GM23248 (cell line): ENCODE results near the gene DRG2. TPM values are rescaled to one million over a fixed set of nuclear protein-coding genes. Genes with fewer than 3 reads are reported as not detected.
A peak's percentile ranks its signal among the peaks of the same experiment; 100 is the strongest.

Experiments
- DNase-seq: peaks from one replicate; pipeline ENCODE4 v3.0.0-alpha.2; 2015
- H2AFZ ChIP-seq: fragments of 200-600 bp; sonication (generic); 2 replicates; pipeline ENCODE4 v1.6.1; 2016; ENCODE audit warnings: antibody characterized with exemption
- H3F3A ChIP-seq: fragments of 200-600 bp; sonication (generic); 2 replicates; pipeline ENCODE4 v1.6.1; 2016; ENCODE audit warnings: mild to moderate bottlenecking, antibody characterized with exemption, mixed run types; ENCODE audit not compliant: insufficient read depth
- H3K27ac ChIP-seq: fragments of 200-600 bp; sonication (generic); 2 replicates; pipeline ENCODE4 v1.5.1; 2016; ENCODE audit warnings: mild to moderate bottlenecking
- H3K27me3 ChIP-seq: fragments of 200-600 bp; sonication (generic); replicated peaks from 2 replicates; pipeline ENCODE4 v1.6.1; 2016; ENCODE audit warnings: mild to moderate bottlenecking; ENCODE audit not compliant: insufficient read depth
- H3K36me3 ChIP-seq: fragments of 200-600 bp; sonication (generic); 2 replicates; pipeline ENCODE4 v1.6.1; 2016; ENCODE audit warnings: low read depth, mild to moderate bottlenecking
- H3K4me1 ChIP-seq: fragments of 200-600 bp; sonication (generic); 2 replicates; pipeline ENCODE4 v1.6.1; 2016; ENCODE audit warnings: mild to moderate bottlenecking; ENCODE audit not compliant: insufficient read depth
- H3K4me2 ChIP-seq: fragments of 200-600 bp; sonication (generic); one replicate; pipeline ENCODE4 v1.6.1; 2016; ENCODE audit warnings: mild to moderate bottlenecking; ENCODE audit not compliant: unreplicated experiment
- H3K4me3 ChIP-seq: fragments of 200-600 bp; sonication (generic); 2 replicates; pipeline ENCODE4 v1.5.1; 2016; ENCODE audit warnings: mild to moderate bottlenecking
- H3K79me2 ChIP-seq: fragments of 200-600 bp; sonication (generic); 2 replicates; pipeline ENCODE4 v1.6.1; 2016; ENCODE audit warnings: mild to moderate bottlenecking; ENCODE audit not compliant: insufficient read depth
- H3K9ac ChIP-seq: fragments of 200-600 bp; sonication (generic); 2 replicates; pipeline ENCODE4 v1.6.1; 2016; ENCODE audit warnings: mild to moderate bottlenecking
- H3K9me2 ChIP-seq: fragments of 200-600 bp; sonication (generic); 2 replicates; pipeline ENCODE4 v1.6.1; 2016; ENCODE audit warnings: mixed run types, mild to moderate bottlenecking, moderate library complexity; ENCODE audit not compliant: insufficient read depth
- H3K9me3 ChIP-seq: fragments of 200-600 bp; sonication (generic); one replicate; pipeline ENCODE4 v1.6.1; 2017; ENCODE audit warnings: low read depth
- H4K20me1 ChIP-seq: fragments of 200-600 bp; sonication (generic); 2 replicates; pipeline ENCODE4 v1.6.0; 2016; ENCODE audit not compliant: insufficient read depth
- EZH2 ChIP-seq: fragments of 200-600 bp; sonication (generic); IDR thresholded peaks from 2 replicates; pipeline ENCODE4 v1.6.1; 2018; ENCODE audit warnings: antibody characterized with exemption, mild to moderate bottlenecking; ENCODE audit not compliant: insufficient read depth, poor library complexity, severe bottlenecking
- EZH2phosphoT487 ChIP-seq: fragments of 200-600 bp; sonication (generic); IDR thresholded peaks from 2 replicates; pipeline ENCODE4 v1.6.1; 2018; ENCODE audit warnings: antibody characterized with exemption, moderate library complexity, mild to moderate bottlenecking, low read depth; ENCODE audit not compliant: insufficient read depth
- WGBS, 2 experiments: methylation state at CpG; one replicate each; pipeline ENCODE4 v1.1.6; 2015 to 2017; ENCODE audit warnings: low lambda C conversion rate in 2 of 2, low coverage in 1 of 2; ENCODE audit errors: missing lambda C conversion rate in 2 of 2; 5-methylcytosine and 5-hydroxymethylcytosine counted together
- in situ Hi-C: fragments of 300-500 bp; cut with MboI; formaldehyde crosslinking; loops from 2 replicates; pipeline ENCODE4 v1.15.0; 2020
- polyA plus RNA-seq: library from polyadenylated mRNA; unstranded; fragments of >200 nt; fragmentation: Nextera tagmentation; extraction: Ambion mirVana; gene quantifications from 2 replicates; pipeline ENCODE4 v1.2.1, GENCODE V29; 2016
- total RNA-seq: library from RNA; depleted of rRNA; stranded (reverse); fragments of >200 nt; shearing (Covaris generic); gene quantifications from 2 replicates; pipeline ENCODE4 v1.2.3, GENCODE V29; 2014

The DRG2 gene
- total and polyA plus RNA-seq, 2 experiments from 2014 or later = 34.6 to 51.0 TPM

- Histone ChIP-seq H4K20me1 (no peaks in the 10 kb centered on the region), H3K4me3 (no peak overlapping the region), H3K9me2 (no peaks in the 10 kb centered on the region), H3K27ac (no peak overlapping the region), H3F3A (no peaks in the 10 kb centered on the region), H2AFZ (no peak overlapping the region), H3K27me3 (no peaks in the 10 kb centered on the region), H3K79me2 (peaks cover 20% of the 10 kb centered on the region), H3K9ac (no peak overlapping the region), H3K9me3 (no peaks in the 10 kb centered on the region), H3K4me1 (peaks cover 5% of the 10 kb centered on the region; the same call in 1 of the 2 replicates), H3K4me2 (no peak overlapping the region), H3K36me3 (peaks cover 10% of the 10 kb centered on the region; the same call in 1 of the 2 replicates)
- in situ Hi-C loops = no loop called here
- WGBS, 2 experiments = 62% methylated on average over 15 of the region's 15 CpGs
- TF ChIP-seq EZH2 = no peak
- TF ChIP-seq EZH2phosphoT487 = no peak
- DNase-seq = peak; percentile 89
Observed at GRCh38 chr17:18093616-18094408, 6.1 kb downstream of the DRG2 start.

- peaks cover 16% of the 10 kb centered on the region; the same call in 1 of the 2 replicates for H3K36me3 ChIP-seq
- H3F3A ChIP-seq = no peaks in the 10 kb centered on the region
Observed at GRCh38 chr17:18094409-18094807, 6.7 kb downstream of the DRG2 start.

GRCh38 chr17:18099516-18099915 lies 11.8 kb downstream of the DRG2 start:
- 91 to 95% methylated on average over 13 to 14 of the region's 14 CpGs for WGBS, 2 experiments
- no peaks in the 10 kb centered on the region for H3K27me3 ChIP-seq
- H3K4me2 ChIP-seq = no peak overlapping the region
- no peak overlapping the region for H3K27ac ChIP-seq
- in situ Hi-C loops = no loop called here
- no peak overlapping the region for H2AFZ ChIP-seq
- peaks cover 16% of the 10 kb centered on the region; the same call in 1 of the 2 replicates for H3K36me3 ChIP-seq
- no peaks in the 10 kb centered on the region for H3K4me1 ChIP-seq
- H3F3A ChIP-seq = no peaks in the 10 kb centered on the region
- no peaks in the 10 kb centered on the region for H3K79me2 ChIP-seq
- no peaks in the 10 kb centered on the region for H4K20me1 ChIP-seq
- no peaks in the 10 kb centered on the region for H3K9me2 ChIP-seq
- H3K9ac ChIP-seq = no peak overlapping the region
- no peak for DNase-seq
- no peak for TF ChIP-seq EZH2
- H3K9me3 ChIP-seq = no peaks in the 10 kb centered on the region
- no peak overlapping the region for H3K4me3 ChIP-seq

More at GRCh38 chr17:18094409-18094807, 6.7 kb downstream of the DRG2 start:
- in situ Hi-C loops = no loop called here
- no peak for DNase-seq
- Histone ChIP-seq H3K4me1 (no peaks in the 10 kb centered on the region), H3K9me3 (no peaks in the 10 kb centered on the region), H3K79me2 (peaks cover 14% of the 10 kb centered on the region), H3K4me2 (no peak overlapping the region), H3K9me2 (no peaks in the 10 kb centered on the region), H3K27ac (no peak overlapping the region), H3K4me3 (no peak overlapping the region), H3K27me3 (no peaks in the 10 kb centered on the region), H3K9ac (no peak overlapping the region), H4K20me1 (no peaks in the 10 kb centered on the region), H2AFZ (no peak overlapping the region)
- WGBS, 2 experiments = 97 to 98% methylated on average over 10 of the region's 10 CpGs
- no peak for TF ChIP-seq EZH2
- TF ChIP-seq EZH2phosphoT487 = no peak

- Histone ChIP-seq H3K27me3 (no peaks in the 10 kb centered on the region), H4K20me1 (no peaks in the 10 kb centered on the region), H3K4me3 (no peak overlapping the region), H3F3A (no peaks in the 10 kb centered on the region), H3K27ac (no peak overlapping the region), H3K9me2 (no peaks in the 10 kb centered on the region), H3K36me3 (peaks cover 16% of the 10 kb centered on the region; the same call in 1 of the 2 replicates), H3K79me2 (no peaks in the 10 kb centered on the region), H3K4me1 (no peaks in the 10 kb centered on the region), H3K9ac (no peak overlapping the region), H3K9me3 (no peaks in the 10 kb centered on the region), H3K4me2 (no peak overlapping the region), H2AFZ (no peak overlapping the region)
- TF ChIP-seq EZH2phosphoT487 = no peak
- TF ChIP-seq EZH2 = no peak
- in situ Hi-C loops = no loop called here
- DNase-seq = no peak
- WGBS, 2 experiments = 67 to 73% methylated on average over 10 of the region's 10 CpGs
Observed at GRCh38 chr17:18100616-18101015, 12.9 kb downstream of the DRG2 start.
